H1 (cell line): ENCODE results near the gene SLC7A8. TPM values are rescaled to one million over a fixed set of nuclear protein-coding genes. Genes with fewer than 3 reads are reported as not detected.

Experiments
- CTCF ChIA-PET: fragments of 300-600 bp; sonication (Branson Sonifier 250); formaldehyde crosslinking; loops from one replicate; lab custom pipeline; 2021; ENCODE audit not compliant: partially characterized antibody; lab: Charles Lee
- POLR2A ChIA-PET: fragments of 300-600 bp; sonication (Branson Sonifier 250); formaldehyde crosslinking; loops from one replicate; lab custom pipeline; 2021; ENCODE audit warnings: inconsistent platforms; ENCODE audit not compliant: partially characterized antibody; lab: Charles Lee
- DNase-seq, 2 experiments: peaks; one replicate each; pipeline versions ENCODE4 v3.0.0 to v3.0.0-alpha.2; 2010 to 2022; ENCODE audit warnings: low spot score in 2 of 2, low read depth in 1 of 2, mixed read lengths in 1 of 2
- FAIRE-seq: peaks from 2 replicates; lab custom pipeline; 2011; peaks lifted over from hg19 to GRCh38; lab: Jason Lieb, UNC
- H2AFZ ChIP-seq: 2 replicates; pipeline ENCODE4 v1.8.1; 2012; ENCODE audit warnings: low read length, inconsistent platforms
- H2AK5ac ChIP-seq: 2 replicates; pipeline ENCODE4 v1.6.1; 2013; ENCODE audit warnings: low read depth, low read length
- H2BK120ac ChIP-seq: replicated peaks from 2 replicates; pipeline ENCODE3; 2013; ENCODE audit warnings: low read depth, low read length, inconsistent platforms
- H2BK12ac ChIP-seq: 2 replicates; pipeline ENCODE4 v1.6.1; 2013; ENCODE audit warnings: low read depth, low read length
- H2BK15ac ChIP-seq: 2 replicates; pipeline ENCODE4 v1.6.1; 2013; ENCODE audit warnings: low read length
- H2BK20ac ChIP-seq: 2 replicates; pipeline ENCODE4 v1.6.1; 2013; ENCODE audit warnings: low read length
- H2BK5ac ChIP-seq: 2 replicates; pipeline ENCODE4 v1.6.1; 2013; ENCODE audit warnings: low read depth, low read length
- H3K14ac ChIP-seq: 2 replicates; pipeline ENCODE4 v1.6.1; 2013; ENCODE audit warnings: inconsistent platforms; ENCODE audit not compliant: insufficient read length
- H3K18ac ChIP-seq: 2 replicates; pipeline ENCODE4 v1.6.1; 2013; ENCODE audit warnings: low read length; ENCODE audit errors: extremely low read depth
- H3K23ac ChIP-seq: 2 replicates; pipeline ENCODE4 v1.6.1; 2013; ENCODE audit warnings: inconsistent platforms; ENCODE audit not compliant: insufficient read length
- H3K23me2 ChIP-seq: 2 replicates; pipeline ENCODE4 v1.6.1; 2013; ENCODE audit warnings: low read depth, low read length
- H3K27ac ChIP-seq: 2 replicates; pipeline ENCODE4 v1.6.1; 2011; ENCODE audit warnings: low read depth, low read length, inconsistent platforms
- H3K27me3 ChIP-seq, 4 experiments: replicated peaks in 1 of 4; 1 replicate in 1 of 4; 2 replicates in 3 of 4; pipeline versions ENCODE4 v1.6.1 to v1.8.1; 2011 to 2013; ENCODE audit warnings: low read length in 3 of 4, mild to moderate bottlenecking in 3 of 4, inconsistent platforms in 2 of 4, mixed read lengths in 2 of 4, moderate library complexity in 1 of 4; ENCODE audit not compliant: control insufficient read depth in 3 of 4, insufficient read depth in 3 of 4; ENCODE audit errors: extremely low read depth in 1 of 4
- H3K36me3 ChIP-seq, 4 experiments: 2 replicates each; pipeline versions ENCODE4 v1.6.1 to v1.8.1; 2011 to 2013; ENCODE audit warnings: mild to moderate bottlenecking in 4 of 4, low read length in 3 of 4, moderate library complexity in 2 of 4, control low read depth in 1 of 4, inconsistent platforms in 1 of 4; ENCODE audit not compliant: insufficient read depth in 4 of 4, control insufficient read depth in 2 of 4
- H3K4ac ChIP-seq: replicated peaks from 2 replicates; pipeline ENCODE3; 2013; ENCODE audit warnings: low read length, low read depth, mixed read lengths, inconsistent platforms; ENCODE audit not compliant: insufficient read length
- H3K4me1 ChIP-seq, 4 experiments: replicated peaks in 1 of 4; 1 replicate in 1 of 4; 2 replicates in 3 of 4; pipeline versions ENCODE4 v1.6.1 to v1.8.1; 2011 to 2013; ENCODE audit warnings: low read length in 3 of 4, inconsistent platforms in 2 of 4, mixed read lengths in 1 of 4; ENCODE audit not compliant: insufficient read depth in 4 of 4, control insufficient read depth in 3 of 4
- H3K4me2 ChIP-seq, 2 experiments: 2 replicates each; pipeline versions ENCODE4 v1.6.1 to v1.8.1; 2011 to 2013; ENCODE audit warnings: low read depth in 2 of 2, low read length in 2 of 2, control low read depth in 1 of 2, inconsistent platforms in 1 of 2, mild to moderate bottlenecking in 1 of 2; ENCODE audit not compliant: insufficient read depth in 1 of 2
- H3K4me3 ChIP-seq, 4 experiments: fragments of 200-600, 300-600 bp in 1 of 4; sonication (generic), shearing (Covaris generic), sonication (Bioruptor Twin) in 1 of 4; 2 replicates each; pipeline versions ENCODE4 v1.5.1 to v1.8.1; 2011 to 2016; ENCODE audit warnings: low read length in 4 of 4, low read depth in 3 of 4, control low read depth in 2 of 4, inconsistent platforms in 2 of 4, mild to moderate bottlenecking in 2 of 4, mixed read lengths in 1 of 4, moderate library complexity in 1 of 4; ENCODE audit not compliant: insufficient read depth in 2 of 4; ENCODE audit errors: extremely low read depth in 1 of 4
- H3K56ac ChIP-seq: replicated peaks from 2 replicates; pipeline ENCODE3; 2013; ENCODE audit warnings: low read depth, mild to moderate bottlenecking, mixed read lengths, low read length, inconsistent platforms; ENCODE audit not compliant: insufficient read length
- H3K79me1 ChIP-seq: 2 replicates; pipeline ENCODE4 v1.6.1; 2013; ENCODE audit warnings: low read depth, low read length, control low read depth
- H3K79me2 ChIP-seq, 2 experiments: 2 replicates each; pipeline versions ENCODE4 v1.6.1 to v1.8.1; 2012 to 2013; ENCODE audit warnings: low read length in 2 of 2, mild to moderate bottlenecking in 2 of 2, inconsistent platforms in 1 of 2; ENCODE audit not compliant: insufficient read depth in 2 of 2, control insufficient read depth in 1 of 2
- H3K9ac ChIP-seq, 4 experiments: replicated peaks in 1 of 4; 1 replicate in 1 of 4; 2 replicates in 3 of 4; pipeline versions ENCODE4 v1.6.1 to v1.8.1; 2011 to 2013; ENCODE audit warnings: low read depth in 3 of 4, low read length in 3 of 4, control low read depth in 2 of 4, mild to moderate bottlenecking in 2 of 4, moderate library complexity in 2 of 4, inconsistent platforms in 1 of 4; ENCODE audit errors: extremely low read depth in 1 of 4
- H3K9me3 ChIP-seq, 2 experiments: 2 replicates each; pipeline versions ENCODE4 v1.6.1 to v1.8.1; 2012 to 2013; ENCODE audit warnings: mild to moderate bottlenecking in 2 of 2, moderate library complexity in 2 of 2, control low read depth in 1 of 2, inconsistent platforms in 1 of 2, low read depth in 1 of 2, low read length in 1 of 2, mixed read lengths in 1 of 2; ENCODE audit not compliant: insufficient read depth in 2 of 2
- H4K20me1 ChIP-seq, 2 experiments: replicated peaks in 1 of 2; 2 replicates each; pipeline versions ENCODE3 to v1.8.1; 2011 to 2013; ENCODE audit warnings: inconsistent platforms in 2 of 2, low read length in 2 of 2, mild to moderate bottlenecking in 1 of 2; ENCODE audit not compliant: insufficient read depth in 2 of 2, control insufficient read depth in 1 of 2
- H4K5ac ChIP-seq: 2 replicates; pipeline ENCODE4 v1.6.1; 2013; ENCODE audit warnings: low read length, low read depth, mixed read lengths, inconsistent platforms; ENCODE audit not compliant: insufficient read length
- H4K8ac ChIP-seq: 2 replicates; pipeline ENCODE4 v1.8.0; 2013; ENCODE audit warnings: mild to moderate bottlenecking, moderate library complexity, low read length, inconsistent platforms; ENCODE audit not compliant: insufficient read depth; ENCODE audit errors: extremely low read depth
- H4K91ac ChIP-seq: replicated peaks from 2 replicates; pipeline ENCODE3; 2013; ENCODE audit warnings: low read length, mixed read lengths, inconsistent platforms; ENCODE audit not compliant: insufficient read length
- BACH1 ChIP-seq: IDR thresholded peaks from 2 replicates; pipeline ENCODE4 v1.6.1; 2012; ENCODE audit warnings: low read length, improper control_type of control experiment
- BRCA1 ChIP-seq: IDR thresholded peaks from 2 replicates; pipeline ENCODE4 v1.6.1; 2012; ENCODE audit warnings: low read depth, low read length, improper control_type of control experiment
- CEBPB ChIP-seq: IDR thresholded peaks from 2 replicates; pipeline ENCODE4 v1.6.1; 2012; ENCODE audit warnings: low read depth, low read length
- EGR1 ChIP-seq: IDR thresholded peaks from 2 replicates; pipeline ENCODE4 v1.6.1; 2011; ENCODE audit warnings: low read depth, low read length, borderline replicate concordance
- GTF2F1 ChIP-seq: IDR thresholded peaks from 2 replicates; pipeline ENCODE4 v1.6.1; 2012; ENCODE audit warnings: low read depth, low read length, improper control_type of control experiment, borderline replicate concordance
- HDAC2 ChIP-seq, 2 experiments: fragments of 300-600 bp in 1 of 2; sonication (generic) in 1 of 2; IDR thresholded peaks; 2 replicates each; pipeline ENCODE4 v1.6.1; 2011 to 2012; ENCODE audit warnings: low read depth in 2 of 2, low read length in 2 of 2, mild to moderate bottlenecking in 2 of 2, moderate library complexity in 2 of 2, borderline replicate concordance in 1 of 2, inconsistent platforms in 1 of 2
- JUND ChIP-seq: IDR thresholded peaks from 2 replicates; pipeline ENCODE4 v1.6.1; 2011; ENCODE audit warnings: mild to moderate bottlenecking, improper control_type of control experiment, low read length
- TAF7 ChIP-seq: optimal IDR thresholded peaks from 2 replicates; pipeline ENCODE3; 2011; ENCODE audit warnings: low read depth, mild to moderate bottlenecking, inconsistent platforms, low read length, moderate library complexity, borderline replicate concordance
- WGBS, 2 experiments: shearing (Covaris generic) in 1 of 2; methylation state at CpG; one replicate each; pipeline versions ENCODE4 v1.1.6 to v1.1.7; 2013 to 2015; ENCODE audit warnings: low lambda C conversion rate in 2 of 2, mixed read lengths in 2 of 2, inconsistent platforms in 1 of 2, low coverage in 1 of 2, missing lambda C conversion rate in 1 of 2; ENCODE audit not compliant: insufficient replicate concordance in 2 of 2, insufficient coverage in 1 of 2, insufficient read length in 1 of 2; ENCODE audit errors: extremely low coverage in 1 of 2, missing lambda C conversion rate in 1 of 2; 5-methylcytosine and 5-hydroxymethylcytosine counted together
- polyA plus RNA-seq, 7 experiments: library from polyadenylated mRNA; depleted of rRNA in 3 of 7; stranded (reverse) in 5 of 7; unstranded in 2 of 7; fragments of >200 nt in 5 of 7; fragments of 200-250 nt in 2 of 7; gene quantifications; 1 replicate in 5 of 7; 2 replicates in 1 of 7; 4 replicates in 1 of 7; pipeline versions ENCODE4 v1.2.1 to v1.2.3, GENCODE V29; 2011 to 2013; ENCODE audit warnings: missing spikeins in 2 of 7, mixed read lengths in 2 of 7
- total RNA-seq: library from RNA; stranded (reverse); fragmentation: NEBNext Ultra II Directional; extraction: Animal tissue kit (Norgen Biotek cat#: 25700); gene quantifications from 2 replicates; pipeline ENCODE4 v1.2.1, GENCODE V29; 2021
- TF ChIP-seq, protein P1 (sequence below): IDR thresholded peaks from 2 replicates; pipeline ENCODE4 v1.6.1; 2012; ENCODE audit warnings: inconsistent platforms
- TF ChIP-seq, protein P2 (sequence below): IDR thresholded peaks from 2 replicates; pipeline ENCODE4 v1.6.1; 2012; ENCODE audit warnings: inconsistent platforms

The SLC7A8 gene
- total and polyA plus RNA-seq, 2 of the 8 experiments (the other 6 are each of a cell fraction or from before 2014, with no cell fraction given): 182 to 204 TPM

DNA sequence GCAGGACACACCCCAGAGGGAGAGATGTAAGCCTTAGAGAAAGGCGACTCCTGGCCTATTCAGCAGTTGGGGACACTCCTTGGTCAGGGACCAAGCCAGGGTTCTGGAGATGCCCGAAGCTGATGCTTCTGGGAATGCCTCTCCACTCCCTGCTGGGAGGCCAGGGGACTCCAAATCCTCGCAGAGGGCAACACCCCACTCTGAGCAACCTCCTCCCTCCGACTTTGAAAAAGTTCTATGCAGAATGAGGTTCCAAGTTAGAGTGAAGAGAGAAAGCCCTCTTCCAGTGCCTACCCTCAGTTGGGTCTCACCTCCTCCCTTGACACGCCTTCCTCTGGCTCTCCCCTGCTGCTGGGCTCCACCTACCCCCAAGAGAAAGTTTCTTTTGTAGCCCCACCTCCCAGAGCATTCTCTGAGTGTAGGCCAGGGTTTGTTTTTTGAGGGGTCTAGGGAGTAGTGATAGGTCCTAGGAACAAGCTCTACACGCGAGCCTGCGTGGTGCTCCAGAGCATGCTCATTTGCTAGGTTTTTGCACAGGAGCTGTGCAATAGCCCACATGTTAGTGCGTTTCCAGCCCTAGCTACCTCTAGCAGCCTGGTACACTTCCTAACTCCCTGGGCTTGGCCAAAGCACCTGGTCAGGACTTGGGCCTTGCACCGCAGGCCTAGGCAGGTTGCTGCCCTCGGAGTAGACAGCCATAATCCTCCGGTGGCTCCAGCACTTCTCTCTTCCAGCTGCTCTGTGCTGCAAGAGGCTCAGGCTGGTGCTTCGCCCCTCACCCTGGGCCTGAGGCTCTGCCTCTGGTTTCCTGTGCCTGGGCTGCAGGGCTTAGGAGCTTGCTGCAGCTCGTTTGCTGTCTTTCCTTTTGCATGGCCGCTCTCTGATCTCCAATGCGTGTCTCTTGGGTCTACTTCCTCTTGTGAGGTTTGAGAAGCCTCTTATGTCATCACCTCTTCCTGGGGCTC, 63.8 kb downstream of the SLC7A8 start:
- Histone ChIP-seq H3K4me1 (peaks cover 0 to 11% (median 3%) of the 10 kb centered on the region in 4 experiments; a peak in 5 of 7 replicates), H2AK5ac (no peak overlapping the region), H3K27me3 (no peaks in the 10 kb centered on the region), H4K91ac (peak overlapping the region; percentile 34), H4K8ac (peak overlapping the region; percentile 62), H3K14ac (no peak overlapping the region), H3K79me1 (no peaks in the 10 kb centered on the region), H3K79me2 (no peaks in the 10 kb centered on the region), H4K5ac (no peak overlapping the region), H3K23me2 (no peaks in the 10 kb centered on the region), H3K4me3 (no peak overlapping the region), H3K27ac (no peak overlapping the region), H4K20me1 (no peaks in the 10 kb centered on the region), H3K9ac (no peak overlapping the region), H2BK12ac (peak overlapping the region; percentile 75; the same call in 1 of the 2 replicates), H2AFZ (peak overlapping the region; percentile 43; the same call in 1 of the 2 replicates), H2BK120ac (peak overlapping the region; percentile 31), H3K36me3 (no peaks in the 10 kb centered on the region), H3K4me2 (no peak overlapping the region), H3K23ac (no peak overlapping the region), H3K18ac (0 out of 2 replicates have a peak overlapping the region, but pooled peaks have one; percentile 25), H2BK20ac (no peak overlapping the region), H2BK15ac (peak overlapping the region; percentile 63), H3K9me3 (no peaks in the 10 kb centered on the region; a peak in 1 of 4 replicates), H3K56ac (no peak overlapping the region), H3K4ac (peak overlapping the region; percentile 23), H2BK5ac (peak overlapping the region; percentile 15; the same call in 1 of the 2 replicates)
- ChIA-PET POLR2A (interaction anchor here (0.6 to 1.5 kb wide), 8 partner anchors 9 to 1466 kb away, joined by 3 to 6 read pairs (median 4); partner anchors contain the start of genes ACIN1, C14orf119, OR4E2 and SLC7A8), CTCF (interaction anchor here (0.7 to 11.8 kb wide), 36 partner anchors 8 to 276 kb away, joined by 3 to 290 read pairs (median 7); partner anchors contain the start of genes ACIN1, C14orf119, HOMEZ and SLC7A8)
- WGBS, 2 experiments: 89% methylated on average over 15 of the region's 16 CpGs; no CpG with 5 or more reads in 1 of the 2 experiments
- no peak for DNase-seq
- no peak for FAIRE-seq
- TF ChIP-seq TAF7 (no peak), JUND (no peak), EGR1 (no peak), BACH1 (no peak), CEBPB (no peak), HDAC2 (IDR thresholded peaks at IDR 0.05; ENCODE audit: borderline replicate concordance in 1 of 2, low read depth in 2 of 2, low read length in 2 of 2) (no peak), BRCA1 (no peak), GTF2F1 (no peak)
- TF ChIP-seq, protein P1, sequence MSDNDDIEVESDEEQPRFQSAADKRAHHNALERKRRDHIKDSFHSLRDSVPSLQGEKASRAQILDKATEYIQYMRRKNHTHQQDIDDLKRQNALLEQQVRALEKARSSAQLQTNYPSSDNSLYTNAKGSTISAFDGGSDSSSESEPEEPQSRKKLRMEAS: no peak
- TF ChIP-seq, protein P2, sequence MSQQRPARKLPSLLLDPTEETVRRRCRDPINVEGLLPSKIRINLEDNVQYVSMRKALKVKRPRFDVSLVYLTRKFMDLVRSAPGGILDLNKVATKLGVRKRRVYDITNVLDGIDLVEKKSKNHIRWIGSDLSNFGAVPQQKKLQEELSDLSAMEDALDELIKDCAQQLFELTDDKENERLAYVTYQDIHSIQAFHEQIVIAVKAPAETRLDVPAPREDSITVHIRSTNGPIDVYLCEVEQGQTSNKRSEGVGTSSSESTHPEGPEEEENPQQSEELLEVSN: no peak
